ENCODE data around the gene SRPX. TPM values are rescaled to one million over a fixed set of nuclear protein-coding genes. Genes with fewer than 3 reads are reported as not detected.

SRPX gene
- polyA plus RNA-seq (ENCODE audit: low read depth in 6 of 6), result not detected

GRCh38 chrX:38220415-38221390, at the start of gene SRPX:
SRPX (minus strand) TSS chrX:38220871; CDS start chrX:38220792, 79 bp downstream.
- H3K36me3 Mint-ChIP-seq, result no peaks in the 10 kb centered on the region
- peaks cover 0 to 15% (median 5%) of the 10 kb centered on the region in 3 donors for H3K4me1 Mint-ChIP-seq
- peaks cover 11 to 62% (median 48%) of the 10 kb centered on the region in 3 donors for H3K27me3 Mint-ChIP-seq
- H3K4me3 Mint-ChIP-seq, result peak within 1 kb of the TSS in 7 of 8 donors; percentile 43 to 83 (median 66)
- DNase-seq (no peak), ATAC-seq (ENCODE audit: low read depth in 2 of 2) (no peak)
- H3K27ac Mint-ChIP-seq, result peak within 1 kb of the TSS in 2 of 6 donors; percentile 57 to 76
- peaks cover 0 to 4% (median 0%) of the 10 kb centered on the region in 7 donors for H3K9me3 Mint-ChIP-seq

- DNase-seq, result no peak
- no peak for ATAC-seq (ENCODE audit: low read depth in 2 of 2)
- peaks cover 0 to 5% (median 5%) of the 10 kb centered on the region in 3 donors for H3K4me1 Mint-ChIP-seq
- no peak overlapping the region for H3K4me3 Mint-ChIP-seq
- peak overlapping the region in 1 of 6 donors; percentile 79 for H3K27ac Mint-ChIP-seq
- peaks cover 9 to 15% of the 10 kb centered on the region in 2 donors for H3K36me3 Mint-ChIP-seq
- no peaks in the 10 kb centered on the region for H3K9me3 Mint-ChIP-seq
- no peaks in the 10 kb centered on the region for H3K27me3 Mint-ChIP-seq
Measured at GRCh38 chrX:38268011-38268410, 47.3 kb upstream of the SRPX start.

GRCh38 chrX:38262715-38263620, 42.3 kb upstream of the SRPX start:
- Mint-ChIP-seq H3K4me3 (no peak overlapping the region), H3K27me3 (no peaks in the 10 kb centered on the region), H3K9me3 (no peaks in the 10 kb centered on the region), H3K27ac (peak overlapping the region in 1 of 6 donors; percentile 66), H3K4me1 (no peaks in the 10 kb centered on the region), H3K36me3 (peaks cover 0 to 1% of the 10 kb centered on the region in 2 donors)
- ATAC-seq (ENCODE audit: low read depth in 2 of 2), result no peak
- DNase-seq, result no peak

- Mint-ChIP-seq H3K9me3 (peaks cover 0 to 8% (median 0%) of the 10 kb centered on the region in 7 donors), H3K4me3 (no peak overlapping the region), H3K4me1 (peaks cover 0 to 3% (median 0%) of the 10 kb centered on the region in 3 donors), H3K36me3 (peaks cover 0 to 8% of the 10 kb centered on the region in 2 donors), H3K27ac (no peak overlapping the region), H3K27me3 (peaks cover 0 to 10% (median 0%) of the 10 kb centered on the region in 3 donors)
- DNase-seq (no peak), ATAC-seq (ENCODE audit: low read depth in 2 of 2) (no peak)
Measured at GRCh38 chrX:38260231-38260630, 39.6 kb upstream of the SRPX start.

- H3K27ac Mint-ChIP-seq, result no peak overlapping the region
- DNase-seq, result no peak
- ATAC-seq (ENCODE audit: low read depth in 2 of 2), result no peak
- H3K27me3 Mint-ChIP-seq, result peaks cover 0 to 18% (median 0%) of the 10 kb centered on the region in 3 donors
- H3K9me3 Mint-ChIP-seq, result peaks cover 0 to 8% (median 2%) of the 10 kb centered on the region in 7 donors
- peaks cover 0 to 3% (median 0%) of the 10 kb centered on the region in 3 donors for H3K4me1 Mint-ChIP-seq
- no peak overlapping the region for H3K4me3 Mint-ChIP-seq
- peaks cover 0 to 8% of the 10 kb centered on the region in 2 donors for H3K36me3 Mint-ChIP-seq
Measured at GRCh38 chrX:38256019-38256418, 35.3 kb upstream of the SRPX start.

- Mint-ChIP-seq H3K4me1 (no peaks in the 10 kb centered on the region), H3K27ac (no peak overlapping the region), H3K9me3 (peaks cover 0 to 3% (median 0%) of the 10 kb centered on the region in 7 donors), H3K27me3 (peaks cover 0 to 13% (median 0%) of the 10 kb centered on the region in 3 donors), H3K36me3 (no peaks in the 10 kb centered on the region), H3K4me3 (no peak overlapping the region)
- ATAC-seq (ENCODE audit: low read depth in 2 of 2), result no peak
- DNase-seq, result no peak
Measured at GRCh38 chrX:38249965-38250364, 29.3 kb upstream of the SRPX start.

- no peaks in the 10 kb centered on the region for H3K36me3 Mint-ChIP-seq
- peaks cover 0 to 3% (median 0%) of the 10 kb centered on the region in 7 donors for H3K9me3 Mint-ChIP-seq
- no peak for DNase-seq
- peaks cover 0 to 7% (median 0%) of the 10 kb centered on the region in 3 donors for H3K27me3 Mint-ChIP-seq
- H3K4me3 Mint-ChIP-seq, result no peak overlapping the region
- no peaks in the 10 kb centered on the region for H3K4me1 Mint-ChIP-seq
- ATAC-seq (ENCODE audit: low read depth in 2 of 2), result no peak
- H3K27ac Mint-ChIP-seq, result no peak overlapping the region
Measured at GRCh38 chrX:38247051-38247450, 26.4 kb upstream of the SRPX start.

- Mint-ChIP-seq H3K9me3 (peaks cover 0 to 3% (median 0%) of the 10 kb centered on the region in 7 donors), H3K27ac (no peak overlapping the region), H3K36me3 (no peaks in the 10 kb centered on the region), H3K4me1 (no peaks in the 10 kb centered on the region), H3K4me3 (no peak overlapping the region), H3K27me3 (peaks cover 0 to 32% (median 13%) of the 10 kb centered on the region in 3 donors)
- ATAC-seq (ENCODE audit: low read depth in 2 of 2) (no peak), DNase-seq (no peak)
Measured at GRCh38 chrX:38240541-38240940, 19.9 kb upstream of the SRPX start.

GRCh38 chrX:38236901-38237615, 16.4 kb upstream of the SRPX start:
- no peaks in the 10 kb centered on the region for H3K36me3 Mint-ChIP-seq
- H3K4me1 Mint-ChIP-seq, result no peaks in the 10 kb centered on the region
- no peaks in the 10 kb centered on the region for H3K9me3 Mint-ChIP-seq
- no peak overlapping the region for H3K4me3 Mint-ChIP-seq
- no peak for DNase-seq
- no peak for ATAC-seq (ENCODE audit: low read depth in 2 of 2)
- no peak overlapping the region for H3K27ac Mint-ChIP-seq
- H3K27me3 Mint-ChIP-seq, result peaks cover 11 to 48% (median 20%) of the 10 kb centered on the region in 3 donors

- Mint-ChIP-seq H3K27me3 (peaks cover 11 to 40% (median 13%) of the 10 kb centered on the region in 3 donors), H3K4me1 (no peaks in the 10 kb centered on the region), H3K9me3 (no peaks in the 10 kb centered on the region), H3K27ac (no peak overlapping the region), H3K36me3 (no peaks in the 10 kb centered on the region), H3K4me3 (no peak overlapping the region)
- no peak for ATAC-seq (ENCODE audit: low read depth in 2 of 2)
- DNase-seq, result no peak
Measured at GRCh38 chrX:38233891-38234667, 13.4 kb upstream of the SRPX start.

- no peaks in the 10 kb centered on the region for H3K4me1 Mint-ChIP-seq
- H3K9me3 Mint-ChIP-seq, result peaks cover 0 to 6% (median 0%) of the 10 kb centered on the region in 7 donors
- DNase-seq (no peak), ATAC-seq (ENCODE audit: low read depth in 2 of 2) (no peak)
- peaks cover 7 to 31% (median 11%) of the 10 kb centered on the region in 3 donors for H3K27me3 Mint-ChIP-seq
- no peaks in the 10 kb centered on the region for H3K36me3 Mint-ChIP-seq
- no peak overlapping the region for H3K4me3 Mint-ChIP-seq
- no peak overlapping the region for H3K27ac Mint-ChIP-seq
Measured at GRCh38 chrX:38232079-38232686, 11.5 kb upstream of the SRPX start.

GRCh38 chrX:38225093-38225492, 4.4 kb upstream of the SRPX start:
- no peaks in the 10 kb centered on the region for H3K36me3 Mint-ChIP-seq
- ATAC-seq (ENCODE audit: low read depth in 2 of 2), result no peak
- H3K4me3 Mint-ChIP-seq, result no peak overlapping the region
- DNase-seq, result no peak
- peaks cover 0 to 9% (median 5%) of the 10 kb centered on the region in 3 donors for H3K4me1 Mint-ChIP-seq
- H3K27me3 Mint-ChIP-seq, result peaks cover 0 to 49% (median 24%) of the 10 kb centered on the region in 3 donors
- H3K9me3 Mint-ChIP-seq, result peaks cover 0 to 6% (median 3%) of the 10 kb centered on the region in 7 donors
- no peak overlapping the region for H3K27ac Mint-ChIP-seq

All from naive B cell (primary cell).